Activated effector memory CD4-positive, alpha-beta T cell treated with Interleukin-2 at 50 U/mL for 16 hours (primary cell): ENCODE measurements around the gene SAMD10.
"Not testable (repeated sequence)": the region's sequence is repeated elsewhere in the genome, so short reads cannot be mapped to it uniquely, and the experiment has no call there.

Experiments used
- DNase-seq: peaks from one replicate; pipeline ENCODE4 v3.0.0-alpha.2; 2020

The SAMD10 gene

GRCh38 chr20:63979557-63980316 is at the start of gene SAMD10:
Gene SAMD10, minus strand, starts transcription at chr20:63979642. Its CDS starts 175 bp downstream, at chr20:63979467.
- peak; percentile 49 for DNase-seq

- DNase-seq = no peak
Measured at GRCh38 chr20:64027981-64028685, 48.7 kb upstream of the SAMD10 start.

- DNase-seq = no peak
Measured at GRCh38 chr20:64025826-64026412, 46.5 kb upstream of the SAMD10 start.

- DNase-seq = no peak
Measured at GRCh38 chr20:64025101-64025825, 45.8 kb upstream of the SAMD10 start.

GRCh38 chr20:64024141-64024990 is 44.9 kb upstream of the SAMD10 start:
- no peak for DNase-seq

DNA sequence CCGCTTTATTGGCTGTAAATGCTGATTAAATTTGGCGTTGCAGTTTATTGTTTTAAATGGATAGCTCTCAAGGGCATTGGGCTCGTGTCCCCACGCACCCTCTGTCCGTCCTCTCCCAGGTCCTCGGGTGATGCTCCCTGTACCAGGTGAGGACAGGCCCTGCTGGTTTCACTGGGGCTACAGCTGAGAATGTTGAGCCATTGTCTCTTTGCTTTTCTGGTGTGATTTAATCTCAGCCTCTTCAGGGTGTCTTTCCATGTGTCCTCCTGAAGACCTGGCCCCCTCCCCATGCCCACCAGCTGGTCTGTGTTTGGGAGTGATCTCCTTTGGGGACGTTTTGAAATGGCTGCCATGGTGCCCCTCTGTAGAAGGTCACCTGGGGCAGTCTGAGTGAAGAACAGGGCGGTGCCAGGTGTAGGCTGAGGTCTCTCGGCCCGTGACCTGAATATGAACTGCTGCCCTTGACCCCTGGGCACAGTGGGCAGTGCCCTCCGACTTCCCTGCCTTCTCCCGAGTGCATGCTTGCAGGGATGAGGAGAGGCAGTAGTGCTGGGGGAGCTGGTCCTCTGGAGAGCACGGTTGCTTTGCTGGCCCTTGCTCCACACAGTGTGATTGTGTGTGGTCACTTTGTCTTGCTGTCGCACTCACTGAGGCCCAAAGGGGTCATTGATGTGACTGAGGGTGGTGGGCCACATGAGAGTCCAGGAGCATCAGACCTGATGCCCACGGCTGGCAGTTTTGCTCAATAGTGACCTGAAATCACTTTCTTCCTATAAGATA is 44.1 kb upstream of the SAMD10 start:
- no peak for DNase-seq

DNA sequence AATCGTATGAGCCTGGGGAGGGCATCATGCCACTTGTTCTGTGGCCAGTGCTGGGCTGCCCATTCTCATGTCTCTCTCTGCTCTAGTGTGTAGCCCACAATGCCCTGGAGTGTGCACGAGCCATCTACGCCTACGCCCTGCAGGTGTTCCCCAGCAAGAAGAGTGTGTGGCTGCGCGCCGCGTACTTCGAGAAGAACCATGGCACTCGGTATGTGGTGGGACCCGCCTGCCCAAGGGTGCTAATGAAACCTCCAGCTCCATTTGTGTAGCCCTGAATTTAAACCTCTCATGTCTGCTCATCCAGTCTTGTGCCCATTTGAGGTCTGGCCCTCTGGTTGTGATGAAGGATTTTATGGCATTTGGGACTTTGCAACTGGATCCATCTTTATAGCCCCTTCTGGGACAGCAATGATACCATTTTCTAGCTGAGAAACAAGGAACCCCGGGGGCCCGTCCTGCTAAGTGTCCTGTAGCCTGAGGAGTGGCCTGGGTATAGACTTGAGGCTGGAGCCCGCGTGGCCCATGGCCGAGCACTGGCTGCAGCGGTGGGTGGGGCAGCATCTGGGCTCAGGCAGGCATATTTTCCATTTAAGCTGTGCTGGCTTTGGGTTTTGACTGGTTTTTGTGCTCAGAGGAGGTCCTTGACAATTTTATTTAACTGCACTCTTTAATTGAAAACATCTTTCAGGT is 43.4 kb upstream of the SAMD10 start:
- DNase-seq = no peak

- no peak for DNase-seq
Measured at GRCh38 chr20:64021124-64021975, 41.9 kb upstream of the SAMD10 start.

GRCh38 chr20:64015635-64016034 is 36.2 kb upstream of the SAMD10 start:
- no peak for DNase-seq

DNA sequence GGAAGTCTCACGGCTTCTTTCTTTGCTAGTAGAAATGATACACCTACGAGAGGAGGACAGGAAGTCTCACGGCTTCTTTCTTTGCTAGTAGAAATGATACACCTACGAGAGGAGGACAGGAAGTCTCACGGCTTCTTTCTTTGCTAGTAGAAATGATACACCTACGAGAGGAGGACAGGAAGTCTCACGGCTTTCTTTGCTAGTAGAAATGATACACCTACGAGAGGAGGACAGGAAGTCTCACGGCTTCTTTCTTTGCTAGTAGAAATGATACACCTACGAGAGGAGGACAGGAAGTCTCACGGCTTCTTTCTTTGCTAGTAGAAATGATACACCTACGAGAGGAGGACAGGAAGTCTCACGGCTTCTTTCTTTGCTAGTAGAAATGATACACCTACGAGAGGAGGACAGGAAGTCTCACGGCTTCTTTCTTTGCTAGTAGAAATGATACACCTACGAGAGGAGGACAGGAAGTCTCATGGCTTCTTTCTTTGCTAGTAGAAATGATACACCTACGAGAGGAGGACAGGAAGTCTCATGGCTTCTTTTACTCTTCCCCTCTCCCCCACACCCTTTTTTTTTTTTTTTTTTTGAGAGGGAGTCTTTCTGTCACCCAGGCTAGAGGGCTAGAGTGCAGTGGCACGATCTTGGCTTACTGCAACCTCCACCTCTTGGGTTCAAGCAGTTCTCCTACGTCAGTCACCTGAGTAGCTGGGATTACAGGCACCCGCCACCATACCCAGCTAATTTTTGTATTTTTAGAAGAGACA is 33.1 kb upstream of the SAMD10 start:
- DNase-seq = not testable (repeated sequence)

GRCh38 chr20:64011366-64011779 is 31.9 kb upstream of the SAMD10 start:
- DNase-seq = peak; percentile 11

DNA sequence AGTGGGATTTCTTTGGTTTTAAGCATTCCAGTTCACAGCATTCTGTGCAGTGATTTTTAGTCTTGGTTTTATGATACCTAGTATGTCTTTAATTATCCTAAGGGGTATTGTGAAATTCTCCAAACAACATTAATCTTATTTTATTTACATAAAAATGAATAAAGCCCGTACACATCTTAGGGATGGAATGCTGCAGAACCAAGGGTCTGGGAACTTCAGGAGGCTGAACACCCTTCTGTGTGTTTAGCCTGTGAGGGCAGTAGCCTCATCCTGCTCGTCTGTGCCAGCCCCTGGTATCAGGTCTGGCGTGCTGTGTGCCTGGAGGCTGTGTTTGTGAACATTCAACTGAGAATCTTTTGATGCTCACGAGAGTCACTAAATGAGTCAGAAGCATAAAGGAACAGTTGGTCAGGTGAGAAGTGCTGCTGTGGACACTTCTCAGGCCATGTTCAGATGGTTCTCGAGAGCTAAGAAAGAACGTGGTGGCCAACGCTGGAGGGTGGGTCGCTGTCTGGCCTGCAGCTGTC is 31.3 kb upstream of the SAMD10 start:
- DNase-seq = no peak

GRCh38 chr20:64009811-64010387 is 30.5 kb upstream of the SAMD10 start:
- DNase-seq = no peak

- no peak for DNase-seq
Measured at GRCh38 chr20:64006902-64007301, 27.5 kb upstream of the SAMD10 start.

DNA sequence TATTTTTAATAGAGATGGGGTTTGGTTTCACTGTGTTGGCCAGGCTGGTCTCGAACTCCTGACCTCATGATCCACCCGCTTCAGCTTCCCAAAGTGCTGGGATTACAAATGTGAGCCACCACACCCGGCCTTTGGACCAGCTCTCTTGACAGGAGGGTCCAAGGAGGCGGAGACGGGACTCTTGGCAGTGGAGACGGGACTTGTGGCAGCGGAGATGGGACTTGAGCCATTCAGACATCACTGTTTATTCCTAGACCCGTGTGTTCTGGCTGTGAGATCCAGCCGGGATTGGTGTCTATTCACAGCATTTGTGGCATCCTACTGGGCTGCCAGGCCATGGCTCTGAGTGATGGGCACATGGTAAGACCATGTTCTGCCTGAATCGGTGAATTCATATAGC is 27.0 kb upstream of the SAMD10 start:
- DNase-seq = no peak

DNA sequence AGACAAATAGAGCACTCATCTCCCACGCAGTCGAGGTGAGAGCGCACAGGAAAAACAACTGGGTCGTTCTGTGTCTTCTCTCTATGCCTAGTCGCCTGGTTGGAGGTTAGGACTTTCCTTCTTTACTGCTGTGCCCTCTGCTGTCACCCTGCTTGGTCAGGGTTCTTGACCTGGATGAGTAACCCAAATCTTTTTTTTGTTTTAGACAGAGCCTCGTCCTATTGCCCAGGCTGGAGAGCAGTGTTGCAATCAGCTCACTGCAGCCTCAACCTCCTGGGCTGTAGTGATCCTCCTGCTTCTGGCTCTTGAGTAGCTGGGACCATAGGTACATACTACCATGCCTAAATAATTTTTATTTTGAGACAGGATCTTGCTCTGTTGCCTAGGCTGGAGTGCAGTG is 26.0 kb upstream of the SAMD10 start:
- DNase-seq = no peak

GRCh38 chr20:64003960-64004725 is 24.7 kb upstream of the SAMD10 start:
- no peak for DNase-seq

GRCh38 chr20:64001607-64002011 is 22.2 kb upstream of the SAMD10 start:
- DNase-seq = no peak
